ENCODE measurements around the gene CFAP221.

Gene CFAP221

GRCh38 chr2:119536707-119537106 is 7.5 kb upstream of the CFAP221 start:
- no peak for DNase-seq (ENCODE audit: low spot score)

GRCh38 chr2:119537792-119538191 is 6.5 kb upstream of the CFAP221 start:
- DNase-seq (ENCODE audit: low spot score): no peak

- no peak for DNase-seq (ENCODE audit: low spot score)
Measured at GRCh38 chr2:119541476-119541875, 2.8 kb upstream of the CFAP221 start.

- peak; percentile 55 for DNase-seq (ENCODE audit: low spot score)
Measured at GRCh38 chr2:119544939-119545475, 758 bp downstream of the CFAP221 start.

GRCh38 chr2:119545754-119546446 is 1.7 kb downstream of the CFAP221 start:
- DNase-seq (ENCODE audit: low spot score): peak; percentile 27

- no peak for DNase-seq (ENCODE audit: low spot score)
Measured at GRCh38 chr2:119546447-119546767, 2.2 kb downstream of the CFAP221 start.

- DNase-seq (ENCODE audit: low spot score): no peak
Measured at GRCh38 chr2:119548516-119549120, 4.4 kb downstream of the CFAP221 start.

- DNase-seq (ENCODE audit: low spot score): peak; percentile 66
Measured at GRCh38 chr2:119549241-119549640, 5.0 kb downstream of the CFAP221 start.

GRCh38 chr2:119550346-119550745 is 6.1 kb downstream of the CFAP221 start:
- no peak for DNase-seq (ENCODE audit: low spot score)

- no peak for DNase-seq (ENCODE audit: low spot score)
Measured at GRCh38 chr2:119550856-119551255, 6.6 kb downstream of the CFAP221 start.

- no peak for DNase-seq (ENCODE audit: low spot score)
Measured at GRCh38 chr2:119552902-119553301, 8.7 kb downstream of the CFAP221 start.

- DNase-seq (ENCODE audit: low spot score): no peak
Measured at GRCh38 chr2:119553687-119554344, 9.6 kb downstream of the CFAP221 start.

GRCh38 chr2:119565481-119565880 is 21.2 kb downstream of the CFAP221 start:
- DNase-seq (ENCODE audit: low spot score): no peak

- DNase-seq (ENCODE audit: low spot score): no peak
Measured at GRCh38 chr2:119567292-119567691, 23.0 kb downstream of the CFAP221 start.

GRCh38 chr2:119574108-119574815 is 30.0 kb downstream of the CFAP221 start:
- DNase-seq (ENCODE audit: low spot score): no peak

GRCh38 chr2:119574864-119575263 is 30.6 kb downstream of the CFAP221 start:
- no peak for DNase-seq (ENCODE audit: low spot score)

- DNase-seq (ENCODE audit: low spot score): no peak
Measured at GRCh38 chr2:119575439-119575838, 31.2 kb downstream of the CFAP221 start.

- DNase-seq (ENCODE audit: low spot score): no peak
Measured at GRCh38 chr2:119579424-119580295, 35.4 kb downstream of the CFAP221 start.

- no peak for DNase-seq (ENCODE audit: low spot score)
Measured at GRCh38 chr2:119580550-119581072, 36.4 kb downstream of the CFAP221 start.

GRCh38 chr2:119583291-119583690 is 39.0 kb downstream of the CFAP221 start:
- DNase-seq (ENCODE audit: low spot score): no peak

GRCh38 chr2:119584469-119584868 is 40.2 kb downstream of the CFAP221 start:
- DNase-seq (ENCODE audit: low spot score): no peak

Data from AG20443 (cell line).